NCI-H748 (cell line): ENCODE measurements around the gene MRPS12.

Experiments used
- DNase-seq: peaks from one replicate; lab custom pipeline; 2025; ENCODE audit not compliant: unreplicated experiment; lab: John Stamatoyannopoulos, UW

MRPS12 gene

GRCh38 chr19:38910488-38910887, 20.3 kb upstream of the MRPS12 start:
- no peak for DNase-seq

- no peak for DNase-seq
These were observed 19.2 kb upstream of the MRPS12 start for GRCh38 chr19:38911388-38912001.

GRCh38 chr19:38912600-38913514, 17.9 kb upstream of the MRPS12 start:
- DNase-seq, result no peak

GRCh38 chr19:38913958-38914357, 16.8 kb upstream of the MRPS12 start:
- DNase-seq, result no peak

- no peak for DNase-seq
These were observed 15.1 kb upstream of the MRPS12 start for GRCh38 chr19:38915329-38916321.

DNA sequence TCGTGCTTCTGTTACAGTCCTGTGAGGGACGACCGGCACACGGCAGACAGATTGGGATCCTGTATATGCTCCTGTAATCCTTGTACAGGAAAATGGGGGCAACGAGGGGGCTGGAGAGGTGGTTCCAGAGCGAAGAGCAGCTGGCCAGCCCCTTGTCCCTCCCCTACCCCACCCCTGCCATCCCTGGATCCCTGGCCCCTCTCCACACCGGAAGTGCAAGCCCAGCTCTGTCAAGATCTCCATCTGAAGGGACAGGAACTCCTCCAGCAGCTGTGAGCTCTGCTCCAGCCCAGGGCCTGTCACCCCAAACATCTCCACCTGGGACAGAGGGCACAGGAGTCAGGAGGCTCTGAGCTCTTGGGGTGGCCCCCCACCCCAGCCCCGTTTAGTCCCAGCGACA, 13.2 kb upstream of the MRPS12 start:
- no peak for DNase-seq

DNA sequence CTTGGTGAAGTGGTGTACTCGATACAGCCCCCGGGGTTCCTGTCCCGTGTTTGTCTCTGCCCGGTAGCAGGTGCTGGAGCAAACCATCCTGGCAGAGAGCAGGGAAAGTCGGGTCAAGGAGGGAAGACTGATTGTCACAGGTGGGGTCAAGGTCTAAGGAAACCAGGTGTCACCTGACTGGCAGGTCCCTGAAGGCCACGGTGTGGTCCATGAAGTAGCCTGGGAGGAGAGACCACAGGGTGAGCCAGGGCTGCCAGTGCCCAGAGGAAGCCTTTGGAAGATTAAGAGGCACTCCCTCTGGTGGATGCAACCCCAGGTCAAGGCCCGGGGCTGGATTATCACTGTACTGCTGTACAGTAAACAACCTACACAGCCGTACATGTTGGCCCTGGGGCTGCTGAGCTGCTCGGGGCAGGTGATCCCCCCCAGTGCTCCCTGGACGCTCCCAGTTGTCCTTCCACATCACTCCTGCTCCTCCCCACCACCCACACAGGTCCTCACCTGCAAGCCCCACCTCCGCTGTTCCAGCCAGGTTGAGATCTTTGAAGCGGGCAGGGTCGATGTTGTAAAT, 12.7 kb upstream of the MRPS12 start:
- peak; percentile 45 for DNase-seq

DNA sequence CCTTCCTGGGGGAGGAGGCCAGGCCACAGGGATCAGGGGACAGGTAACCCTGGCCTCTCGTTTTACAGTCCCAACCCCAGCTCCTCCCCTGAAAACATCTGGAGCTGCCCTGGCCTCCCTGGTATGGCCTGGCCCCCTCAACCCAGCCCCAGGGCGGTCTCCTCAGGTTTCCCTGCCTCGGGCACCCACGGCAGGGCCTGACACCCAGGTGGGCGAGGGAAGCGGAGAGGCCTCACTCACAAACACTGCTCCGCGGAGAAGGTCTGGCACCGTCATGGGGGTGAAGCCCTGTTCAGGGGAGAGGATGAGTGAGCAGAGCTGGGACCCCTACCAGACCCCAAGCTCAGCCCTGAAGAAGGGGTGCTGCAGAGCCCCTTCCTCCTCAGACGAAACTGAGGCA, 12.2 kb upstream of the MRPS12 start:
- DNase-seq, result no peak

- no peak for DNase-seq
These were observed 10.7 kb upstream of the MRPS12 start for GRCh38 chr19:38919837-38920601.

- DNase-seq, result no peak
These were observed 9.9 kb upstream of the MRPS12 start for GRCh38 chr19:38920602-38921419.

GRCh38 chr19:38921420-38922274, 9.1 kb upstream of the MRPS12 start:
- no peak for DNase-seq

DNA sequence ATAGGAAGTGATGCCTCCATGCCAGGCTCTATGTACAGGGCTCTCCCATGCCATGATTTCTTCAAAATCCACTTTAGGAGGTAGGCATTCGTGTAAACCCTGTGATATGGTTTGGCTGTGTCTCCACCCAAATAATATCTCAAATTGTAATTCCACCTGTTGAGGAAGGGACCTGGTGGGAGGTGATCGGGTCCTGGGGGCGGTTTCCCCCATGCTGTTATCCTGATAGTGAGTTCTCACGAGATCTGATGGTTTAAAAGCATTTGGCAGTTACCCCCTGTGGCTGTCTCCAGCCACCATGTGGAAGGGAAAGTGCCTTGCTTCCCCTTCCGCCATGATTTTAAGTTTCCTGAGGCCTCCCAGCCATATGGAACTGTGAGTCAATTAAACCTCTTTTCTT, 8.3 kb upstream of the MRPS12 start:
- DNase-seq, result no peak

- no peak for DNase-seq
These were observed 6.4 kb upstream of the MRPS12 start for GRCh38 chr19:38924388-38924787.

GRCh38 chr19:38928391-38929001, 2.2 kb upstream of the MRPS12 start:
- DNase-seq, result no peak

DNA sequence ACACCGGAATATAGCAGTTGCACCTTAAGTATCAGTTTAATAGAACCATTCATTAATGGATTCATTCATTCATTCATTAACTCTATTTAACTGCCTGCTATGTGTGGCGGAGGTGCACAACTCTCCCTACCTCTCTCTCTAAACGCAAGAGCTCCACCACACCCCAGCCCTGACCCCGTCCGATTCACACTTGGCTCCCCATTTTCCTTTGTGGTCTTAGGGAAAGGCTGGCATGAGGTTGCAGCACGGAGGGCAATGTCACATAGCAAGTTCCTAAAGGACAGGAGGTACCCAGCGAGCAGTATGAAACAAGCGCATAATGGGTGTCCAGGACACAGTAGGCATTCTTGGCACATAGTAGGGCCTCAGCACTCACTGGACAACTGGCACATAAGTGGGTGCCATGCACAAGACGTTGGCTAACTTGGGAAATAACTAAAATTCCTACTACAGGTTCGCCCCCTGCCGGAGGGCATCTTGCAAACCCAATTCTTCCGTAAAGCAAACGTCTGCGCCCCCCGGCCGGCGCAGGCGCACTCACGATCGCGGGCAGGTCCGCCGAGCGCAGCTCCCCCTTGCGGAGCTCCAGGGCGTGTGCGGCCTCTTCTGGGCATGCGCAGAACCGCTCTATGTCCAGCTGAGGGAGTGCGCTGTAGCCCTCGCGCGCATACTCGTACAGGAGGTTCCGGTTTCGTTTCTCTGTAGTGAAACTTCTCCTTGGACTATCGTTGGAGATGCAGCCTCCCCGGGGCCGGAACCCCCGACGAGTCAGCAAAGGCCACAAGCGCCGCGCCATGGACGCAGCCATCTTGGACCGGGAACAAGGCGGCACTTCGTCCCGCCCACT, 592 bp upstream of the MRPS12 start, which contains the start of gene SARS2:
Gene SARS2, minus strand, starts transcription at position 835 of the 847 bp plus-strand sequence. Its CDS starts 27 bp downstream, at position 808.
- peak; percentile 96 for DNase-seq

DNA sequence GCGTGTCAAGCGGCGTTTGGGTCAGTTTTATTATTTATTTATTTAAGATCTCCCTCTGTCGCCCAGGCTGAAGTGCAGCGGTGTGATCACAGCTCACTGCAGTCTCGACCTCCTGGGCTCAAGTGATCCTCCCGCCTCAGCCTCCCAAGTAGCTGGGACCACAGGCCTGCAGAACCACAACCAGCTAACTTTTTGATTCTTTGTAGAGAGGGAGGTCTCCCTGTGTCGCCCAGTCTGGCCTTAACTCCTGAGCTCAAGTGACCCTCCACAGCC, 713 bp downstream of the MRPS12 start:
- DNase-seq, result no peak
